A549 (cell line): ENCODE data around the gene GOLGA6D. TPM values are rescaled to one million over a fixed set of nuclear protein-coding genes. Genes with fewer than 3 reads are reported as not detected.
"Not testable (repeated sequence)": the region's sequence is repeated elsewhere in the genome, so short reads cannot be mapped to it uniquely, and the experiment has no call there.

Experiments used
- ATAC-seq, 2 experiments: fragments of 200-7000 bp in 1 of 2; fragments of >200 bp in 1 of 2; cut with Nextera tagmentation in 1 of 2; cut with Tn5 transposase in 1 of 2; 3 replicates each; pipeline versions ENCODE4 v1.8.0 to v1.9.1; 2018 to 2020; ENCODE audit warnings: mild to moderate bottlenecking in 1 of 2, moderate library complexity in 1 of 2
- CTCF ChIA-PET: fragments of 300-600 bp; sonication (Branson Sonifier 250); formaldehyde crosslinking; extraction: SDS; loops from one replicate; lab custom pipeline; 2021; ENCODE audit warnings: antibody characterized with exemption, inconsistent platforms; lab: Yijun Ruan, JAX
- POLR2A ChIA-PET: fragments of 350-600 bp; formaldehyde crosslinking; extraction: SDS; loops from one replicate; lab custom pipeline; 2021; ENCODE audit warnings: antibody characterized with exemption, inconsistent platforms; lab: Yijun Ruan, JAX
- DNase-seq, 2 experiments: peaks; one replicate each; pipeline versions ENCODE4 v3.0.0 to v3.0.0-alpha.2; 2011 to 2016; ENCODE audit warnings: low read depth in 1 of 2, low spot score in 1 of 2
- FAIRE-seq: peaks from 2 replicates; lab custom pipeline; 2011; peaks lifted over from hg19 to GRCh38; lab: Jason Lieb, UNC
- H3K27ac ChIP-seq, 2 experiments: fragments of >200 bp; sonication (Bioruptor Twin); formaldehyde crosslinking; 3 replicates each; pipeline ENCODE4 v1.5.1; 2016 to 2017
- H3K4me1 ChIP-seq: fragments of >200 bp; sonication (Bioruptor Twin); formaldehyde crosslinking; 3 replicates; pipeline ENCODE4 v1.6.1; 2016
- H3K4me2 ChIP-seq: fragments of >200 bp; sonication (Bioruptor Twin); formaldehyde crosslinking; 3 replicates; pipeline ENCODE4 v1.6.1; 2016
- H3K4me3 ChIP-seq: fragments of >200 bp; sonication (Bioruptor Twin); formaldehyde crosslinking; 3 replicates; pipeline ENCODE4 v1.5.1; 2016
- H3K9me3 ChIP-seq: fragments of >200 bp; sonication (Bioruptor Twin); formaldehyde crosslinking; 3 replicates; pipeline ENCODE4 v1.6.1; 2016
- RAD21 ChIP-seq, 2 experiments: fragments of >200 bp in 1 of 2; sonication (Bioruptor Twin) in 1 of 2; formaldehyde crosslinking in 1 of 2; IDR thresholded peaks in 1 of 2; conservative IDR thresholded peaks in 1 of 2; 2 replicates in 1 of 2; 3 replicates in 1 of 2; pipeline ENCODE4 v1.6.1; 2012 to 2018; ENCODE audit warnings: inconsistent platforms in 1 of 2
- SMC3 ChIP-seq: fragments of >200 bp; sonication (Bioruptor Twin); formaldehyde crosslinking; IDR thresholded peaks from 3 replicates; pipeline ENCODE4 v1.6.1; 2018; ENCODE audit warnings: inconsistent platforms
- WGBS: methylation state at CpG from one replicate; pipeline ENCODE4 v1.1.6; 2017; ENCODE audit errors: missing lambda C conversion rate; 5-methylcytosine and 5-hydroxymethylcytosine counted together
- polyA plus RNA-seq, 4 experiments: library from polyadenylated mRNA; depleted of rRNA in 3 of 4; stranded (reverse); fragments of >200 nt; fragmentation: RNase III in 1 of 4; extraction: RNeasy Plus Mini Kit Qiagen cat#74134 plus additional on column Dnase treatment in 1 of 4; gene quantifications; 2 replicates in 3 of 4; 3 replicates in 1 of 4; pipeline ENCODE4 v1.2.3, GENCODE V29; 2011 to 2017
- TF ChIP-seq, protein P1 (sequence below): fragments of >200 bp; sonication (Bioruptor Twin); formaldehyde crosslinking; IDR thresholded peaks from 3 replicates; pipeline ENCODE4 v1.5.1; 2016

The GOLGA6D gene
- polyA plus RNA-seq, 2 of the 4 experiments (the other 2 are of a cell fraction), result 0.03 to 0.05 TPM

DNA sequence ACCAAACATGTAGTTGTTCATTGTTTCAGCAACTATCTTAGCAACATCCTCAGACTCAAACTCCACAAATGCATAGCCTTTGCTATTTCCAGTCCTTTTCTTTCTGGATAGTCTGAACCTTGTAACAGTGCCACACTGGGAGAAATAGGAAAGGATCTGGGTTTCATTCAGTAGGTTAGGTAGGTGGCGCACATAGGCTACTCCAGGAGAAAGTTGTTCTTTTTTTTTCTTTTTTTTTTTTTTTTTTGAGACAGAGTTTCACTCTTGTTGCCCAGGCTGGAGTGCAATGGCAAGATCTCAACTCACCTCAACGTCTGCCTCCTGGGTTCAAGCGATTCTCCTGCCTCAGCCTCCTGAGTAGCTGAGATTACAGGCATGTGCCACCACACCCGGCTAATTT, 30.4 kb upstream of the GOLGA6D start:
- H3K4me3 ChIP-seq, DNase-seq, POLR2A ChIA-PET, H3K4me1 ChIP-seq, H3K27ac ChIP-seq, H3K4me2 ChIP-seq, H3K9me3 ChIP-seq, FAIRE-seq: not testable (repeated sequence)
- ATAC-seq, result peak; percentile 76 to 77; a peak in 5 of 6 replicates
- TF ChIP-seq, protein P1, sequence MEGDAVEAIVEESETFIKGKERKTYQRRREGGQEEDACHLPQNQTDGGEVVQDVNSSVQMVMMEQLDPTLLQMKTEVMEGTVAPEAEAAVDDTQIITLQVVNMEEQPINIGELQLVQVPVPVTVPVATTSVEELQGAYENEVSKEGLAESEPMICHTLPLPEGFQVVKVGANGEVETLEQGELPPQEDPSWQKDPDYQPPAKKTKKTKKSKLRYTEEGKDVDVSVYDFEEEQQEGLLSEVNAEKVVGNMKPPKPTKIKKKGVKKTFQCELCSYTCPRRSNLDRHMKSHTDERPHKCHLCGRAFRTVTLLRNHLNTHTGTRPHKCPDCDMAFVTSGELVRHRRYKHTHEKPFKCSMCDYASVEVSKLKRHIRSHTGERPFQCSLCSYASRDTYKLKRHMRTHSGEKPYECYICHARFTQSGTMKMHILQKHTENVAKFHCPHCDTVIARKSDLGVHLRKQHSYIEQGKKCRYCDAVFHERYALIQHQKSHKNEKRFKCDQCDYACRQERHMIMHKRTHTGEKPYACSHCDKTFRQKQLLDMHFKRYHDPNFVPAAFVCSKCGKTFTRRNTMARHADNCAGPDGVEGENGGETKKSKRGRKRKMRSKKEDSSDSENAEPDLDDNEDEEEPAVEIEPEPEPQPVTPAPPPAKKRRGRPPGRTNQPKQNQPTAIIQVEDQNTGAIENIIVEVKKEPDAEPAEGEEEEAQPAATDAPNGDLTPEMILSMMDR, result peak; percentile 40; the same call in 2 of the 3 replicates
- peak; percentile 29; the same call in 2 of the 3 replicates for TF ChIP-seq SMC3
- peak; percentile 39 to 49; a peak in 3 of 5 replicates for TF ChIP-seq RAD21 (conservative IDR thresholded peaks at IDR 0.05 in 1 of 2, IDR thresholded peaks at IDR 0.05 in 1 of 2)
- 47% methylated on average over 4 of the region's 4 CpGs for WGBS
- CTCF ChIA-PET, result interaction anchor here (0.7 to 1.6 kb wide), 9 partner anchors 18 to 69 kb away, joined by 3 to 13 read pairs (median 4); no protein-coding TSS in a partner anchor

DNA sequence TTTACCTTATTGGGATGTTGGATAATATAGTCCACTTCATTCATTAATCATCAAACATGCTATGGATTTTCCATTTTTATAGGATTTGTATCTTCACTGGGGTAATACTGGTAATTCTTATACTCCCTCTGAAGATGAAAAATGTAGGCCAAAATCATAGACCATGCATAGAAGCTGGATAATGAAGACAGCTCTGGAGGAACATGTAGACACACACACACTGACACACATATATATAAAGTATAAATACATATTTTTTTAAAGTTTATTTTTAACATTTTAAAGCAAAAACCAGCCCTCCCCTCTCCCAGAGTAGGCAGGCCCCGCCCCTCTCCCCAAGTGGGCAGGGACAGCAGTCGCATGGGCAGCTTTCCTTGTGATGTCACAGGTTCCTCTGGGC, 24.6 kb upstream of the GOLGA6D start, which contains the start of gene GOLGA6C:
Gene GOLGA6C, plus strand, starts transcription at position 301 of the 400 bp plus-strand sequence. CDS start 265 bp downstream, outside the sequence.
- H3K4me3 ChIP-seq, CTCF ChIA-PET, ATAC-seq, DNase-seq, H3K4me1 ChIP-seq, FAIRE-seq, H3K4me2 ChIP-seq, H3K9me3 ChIP-seq, POLR2A ChIA-PET: not testable (repeated sequence)
- 0 out of 6 replicates have a peak within 1 kb of the TSS, but pooled peaks of 1 of the 2 experiments have one; percentile 52 for H3K27ac ChIP-seq
- WGBS, result no CpG with 5 or more reads among the region's 2 CpGs

DNA sequence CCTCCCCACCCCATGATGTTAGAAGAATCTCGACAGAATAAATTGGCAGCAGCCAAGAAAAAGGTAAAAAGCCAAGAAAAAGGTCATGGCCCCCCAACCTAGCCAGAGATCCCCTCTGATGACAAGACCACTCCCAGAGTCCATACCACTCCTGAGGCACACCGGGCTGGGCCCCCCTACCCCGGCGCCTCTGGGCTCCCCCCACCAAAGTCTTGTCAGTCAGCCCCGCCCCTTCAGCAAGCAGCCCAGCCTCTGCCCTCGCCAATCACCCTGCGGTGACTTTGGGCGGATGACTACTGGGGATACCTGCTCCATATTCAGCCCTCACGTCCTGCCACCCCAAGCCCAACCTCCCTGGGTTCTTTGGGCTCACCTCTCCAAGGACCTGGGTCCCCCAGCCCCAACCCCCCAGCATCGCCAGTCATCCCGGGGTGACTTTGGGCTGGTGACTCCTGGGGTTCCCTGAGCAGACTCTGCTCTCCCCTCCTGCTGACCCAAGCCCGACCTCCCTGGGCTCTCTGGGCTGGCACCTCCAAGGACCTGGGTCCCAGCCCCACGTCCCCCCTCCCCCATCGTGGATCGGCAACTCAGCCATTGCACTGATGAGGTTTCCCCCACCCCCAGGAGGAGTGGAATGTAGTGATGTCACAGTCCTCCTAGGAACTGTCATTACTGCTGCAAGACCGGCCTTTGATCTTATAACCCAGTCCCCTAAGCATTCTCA, 23.9 kb upstream of the GOLGA6D start:
- 0 out of 6 replicates have a peak overlapping the region, but pooled peaks of 1 of the 2 experiments have one; percentile 52 for H3K27ac ChIP-seq
- POLR2A ChIA-PET, FAIRE-seq, H3K4me3 ChIP-seq, DNase-seq, ATAC-seq, H3K4me1 ChIP-seq, H3K4me2 ChIP-seq, H3K9me3 ChIP-seq, CTCF ChIA-PET: not testable (repeated sequence)
- WGBS, result 57% methylated on average over 4 of the region's 16 CpGs

DNA sequence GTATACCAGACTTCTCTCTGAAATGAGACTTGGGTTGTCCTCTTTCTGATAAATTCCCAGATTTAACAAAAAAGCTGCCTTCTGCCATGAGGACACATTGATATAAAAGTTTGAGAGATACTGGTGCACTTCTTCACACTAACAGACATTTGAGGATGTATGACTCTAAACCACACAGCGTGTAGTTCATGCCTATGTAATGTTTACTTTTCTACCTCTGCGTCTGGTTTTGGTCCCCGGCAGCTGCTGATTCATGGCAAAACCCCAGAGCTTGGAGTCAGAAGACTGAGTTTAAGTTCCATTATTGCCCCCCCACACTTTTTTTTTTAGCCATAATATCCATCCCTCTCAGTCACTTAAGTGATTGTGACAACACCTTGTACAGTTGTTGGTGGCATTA, 22.8 kb upstream of the GOLGA6D start:
- H3K27ac ChIP-seq, H3K9me3 ChIP-seq, CTCF ChIA-PET, DNase-seq, H3K4me1 ChIP-seq, H3K4me3 ChIP-seq, H3K4me2 ChIP-seq, POLR2A ChIA-PET, FAIRE-seq: not testable (repeated sequence)
- no CpG with 5 or more reads among the region's 3 CpGs for WGBS
- ATAC-seq, result peak in 1 of 2 experiments; percentile 64; a peak in 1 of 6 replicates

DNA sequence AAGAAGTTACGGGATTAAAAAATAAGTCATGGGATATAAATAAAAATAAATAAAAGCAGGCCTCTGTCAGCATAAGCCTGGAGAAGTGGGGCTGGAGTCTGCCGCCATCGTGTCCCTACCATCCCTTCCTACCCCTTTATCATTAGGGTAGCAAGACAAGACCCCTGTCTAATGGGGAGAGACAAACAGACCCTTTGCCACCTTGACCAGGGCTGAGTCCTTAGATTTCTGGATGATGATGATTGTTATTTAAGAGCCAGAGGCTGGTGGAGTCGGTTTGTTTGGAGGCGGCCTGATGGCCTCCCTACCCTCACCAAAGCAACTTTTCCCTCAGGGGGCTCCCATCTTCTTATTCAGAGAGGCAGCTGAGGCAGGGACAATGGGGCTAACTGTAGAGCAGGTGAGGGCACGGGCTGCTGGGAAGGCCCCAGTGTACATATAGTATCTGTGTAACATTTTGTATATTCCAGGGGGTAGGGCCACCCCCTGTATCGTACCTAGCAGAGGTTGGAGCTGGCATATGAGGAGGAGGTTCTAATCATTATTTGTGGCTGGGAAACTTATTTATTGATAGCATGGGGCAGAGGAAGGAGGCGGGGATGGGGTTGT, 8.8 kb upstream of the GOLGA6D start:
- peak in 1 of 2 experiments; percentile 49; a peak in 1 of 6 replicates for ATAC-seq
- POLR2A ChIA-PET, result not testable (repeated sequence)

DNA sequence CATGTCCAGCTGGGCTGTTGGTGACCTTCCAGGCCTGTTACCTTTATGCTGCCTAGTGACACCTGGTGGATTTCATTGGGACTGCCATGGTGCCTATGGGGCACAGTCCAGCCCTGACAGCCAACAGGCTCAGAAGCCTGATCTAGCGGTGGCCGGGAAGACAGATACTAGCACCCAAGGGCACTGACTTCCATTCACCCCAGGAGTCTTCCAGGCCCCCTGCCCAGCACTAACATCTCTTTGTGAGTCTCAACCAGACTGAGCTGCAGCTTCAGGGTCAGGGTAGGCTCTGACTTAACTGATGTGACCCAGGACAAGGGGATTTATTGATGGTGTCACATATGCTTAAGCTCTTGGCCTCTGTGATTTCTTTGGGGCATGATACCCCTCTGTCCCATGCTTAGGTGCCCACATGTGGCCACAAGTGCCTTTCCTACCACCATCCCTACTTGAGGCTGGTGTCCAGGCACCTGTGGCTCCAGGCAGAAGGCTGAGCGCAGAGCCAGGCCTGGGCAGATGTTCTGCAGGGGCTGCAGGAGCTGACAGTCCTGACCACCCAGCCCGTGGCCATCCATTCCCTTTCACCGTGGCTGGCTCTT, 8.0 kb upstream of the GOLGA6D start:
- CTCF ChIA-PET, result interaction anchor here (0.9 to 2.0 kb wide), 4 partner anchors 27 to 249 kb away, joined by 3 to 9 read pairs (median 5); no protein-coding TSS in a partner anchor
- H3K27ac ChIP-seq, H3K4me3 ChIP-seq, H3K9me3 ChIP-seq, H3K4me2 ChIP-seq, H3K4me1 ChIP-seq, POLR2A ChIA-PET, FAIRE-seq: not testable (repeated sequence)
- TF ChIP-seq RAD21 (conservative IDR thresholded peaks at IDR 0.05 in 1 of 2, IDR thresholded peaks at IDR 0.05 in 1 of 2) (peak; percentile 46 to 47; a peak in 4 of 5 replicates), SMC3 (peak; percentile 60)
- TF ChIP-seq, protein P1, result peak; percentile 52
- WGBS, result 35% methylated on average over 4 of the region's 5 CpGs
- ATAC-seq, result peak; percentile 100
- peak in 1 of 2 experiments; percentile 37 for DNase-seq

More for the DNA sequence above, 8.8 kb upstream of the GOLGA6D start:
- H3K4me3 ChIP-seq, H3K4me2 ChIP-seq, H3K4me1 ChIP-seq, H3K9me3 ChIP-seq, FAIRE-seq, DNase-seq: not testable (repeated sequence)
- 0 out of 6 replicates have a peak overlapping the region, but pooled peaks of 1 of the 2 experiments have one; percentile 46 for H3K27ac ChIP-seq
- WGBS, result 51% methylated on average over 2 of the region's 8 CpGs
- CTCF ChIA-PET, result interaction anchor here (1.2 to 2.0 kb wide), 2 partner anchors 244 to 249 kb away, joined by 6 to 9 read pairs; no protein-coding TSS in a partner anchor

DNA sequence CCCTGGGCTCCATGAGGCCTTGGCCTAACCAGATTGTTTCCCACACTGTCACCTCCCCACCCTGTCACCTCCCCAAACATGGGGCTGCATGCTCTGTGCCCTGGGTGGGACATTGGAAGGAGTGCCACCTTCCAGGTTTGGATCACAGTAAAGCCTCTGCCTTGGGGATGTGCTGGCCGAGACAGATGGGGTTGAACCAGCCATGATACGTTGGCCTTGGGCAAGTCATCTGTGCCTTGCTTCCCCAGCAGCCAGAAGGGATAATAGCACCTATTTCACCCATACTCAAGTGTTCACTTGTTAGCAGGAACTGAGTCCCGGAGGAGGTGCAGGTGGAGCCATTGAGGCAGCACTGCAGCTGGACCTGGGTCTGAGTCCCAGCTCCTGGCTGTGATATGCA, 7.0 kb upstream of the GOLGA6D start:
- DNase-seq, H3K4me2 ChIP-seq, FAIRE-seq, H3K9me3 ChIP-seq, H3K4me3 ChIP-seq, H3K27ac ChIP-seq, ATAC-seq, POLR2A ChIA-PET, H3K4me1 ChIP-seq: not testable (repeated sequence)
- CTCF ChIA-PET, result interaction anchor here (2.0 kb wide), 1 partner anchor 246 kb away, joined by 9 read pairs; no protein-coding TSS in a partner anchor
- 54% methylated on average over 3 of the region's 3 CpGs for WGBS

DNA sequence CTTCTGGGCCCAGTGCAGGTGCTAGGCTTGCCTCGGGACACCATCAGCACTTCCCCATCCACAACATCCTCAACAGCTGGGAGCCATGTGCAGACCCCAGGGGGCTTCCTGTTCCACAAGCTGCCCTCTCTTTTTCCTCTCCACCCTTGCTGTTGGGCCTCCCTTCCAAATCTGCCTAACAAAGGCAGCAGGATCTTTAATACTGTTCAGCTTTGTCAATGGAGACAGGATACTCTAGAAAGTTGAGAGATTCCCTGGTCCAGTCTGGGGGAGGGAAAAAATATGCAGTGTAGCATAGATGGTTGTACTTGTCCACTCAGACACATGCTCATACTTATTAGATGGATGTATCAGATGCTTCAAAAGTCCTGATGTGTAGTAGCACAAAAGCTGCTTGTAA, 4.1 kb upstream of the GOLGA6D start:
- DNase-seq, result not testable (repeated sequence)

More for the DNA sequence above, 4.1 kb upstream of the GOLGA6D start:
- H3K4me2 ChIP-seq, FAIRE-seq, CTCF ChIA-PET, POLR2A ChIA-PET, H3K9me3 ChIP-seq, H3K4me3 ChIP-seq, ATAC-seq, H3K4me1 ChIP-seq, H3K27ac ChIP-seq: not testable (repeated sequence)
- 67% methylated on average over 1 of the region's 1 CpG for WGBS
